ENCODE results near the gene CAPZB.

CAPZB gene

DNA sequence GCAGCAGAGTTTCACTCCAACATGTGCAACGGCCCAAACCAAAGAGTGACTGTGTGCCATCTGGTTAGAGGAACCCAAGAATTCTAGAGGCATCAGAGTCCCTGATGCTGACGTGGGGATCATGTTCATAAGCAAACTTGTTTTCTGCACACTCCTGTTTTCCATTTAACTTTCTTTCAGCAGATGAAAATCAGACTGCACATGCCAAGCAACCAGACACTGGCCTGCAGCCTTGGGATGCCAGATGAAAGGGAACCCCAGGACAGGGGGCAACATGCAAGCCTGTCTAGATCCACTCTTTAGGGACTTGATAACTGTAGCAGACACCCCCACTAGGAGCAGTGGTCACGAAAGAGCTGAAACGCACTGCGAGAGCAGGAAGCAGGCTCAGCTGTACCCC is 116.4 kb downstream of the CAPZB start:
- no peak for DNase-seq (ENCODE audit: low read depth in 3 of 3)

DNA sequence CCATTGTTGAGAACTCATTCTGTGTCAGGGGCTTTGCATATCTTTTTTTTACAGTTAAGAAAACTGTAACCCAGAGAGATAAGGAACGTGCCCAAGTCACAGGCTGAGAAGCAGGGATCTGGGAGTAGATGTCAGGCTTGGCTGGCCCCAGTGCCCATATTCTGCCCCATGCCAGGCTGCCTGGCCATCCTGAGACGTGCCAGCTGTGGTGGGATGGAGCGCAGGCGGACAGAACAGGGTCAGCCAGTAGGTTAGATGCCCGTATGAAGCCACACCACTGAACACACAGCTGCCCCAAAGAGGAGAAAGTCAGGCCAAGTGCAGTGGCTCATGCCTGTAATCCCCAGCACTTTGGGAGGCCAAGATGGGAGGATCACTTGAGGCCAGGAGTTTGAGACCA is 117.3 kb downstream of the CAPZB start:
- DNase-seq (ENCODE audit: low read depth in 3 of 3): no peak

DNA sequence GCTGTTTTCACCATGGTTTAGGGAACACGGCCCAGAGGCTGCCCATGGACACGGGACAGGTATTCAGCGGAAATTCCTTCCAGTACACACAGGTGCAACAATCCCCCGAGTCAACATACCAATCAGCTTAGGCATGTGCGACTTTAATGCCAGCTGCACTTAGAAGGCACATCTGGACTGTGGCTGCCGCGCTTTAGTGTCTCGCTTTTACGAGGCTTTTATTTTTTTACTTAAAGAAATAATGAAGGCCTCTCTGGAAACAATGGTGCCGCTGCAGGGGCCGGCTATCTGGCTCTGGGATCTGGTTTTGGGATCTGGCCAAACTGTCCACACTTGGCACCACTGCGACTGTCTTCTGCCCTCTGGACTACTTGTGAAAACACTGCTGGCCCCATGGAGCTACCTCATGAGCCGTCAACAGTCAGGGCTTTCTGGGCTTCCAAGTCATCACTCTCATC is 117.7 kb downstream of the CAPZB start:
- DNase-seq (ENCODE audit: low read depth in 3 of 3): no peak

DNA sequence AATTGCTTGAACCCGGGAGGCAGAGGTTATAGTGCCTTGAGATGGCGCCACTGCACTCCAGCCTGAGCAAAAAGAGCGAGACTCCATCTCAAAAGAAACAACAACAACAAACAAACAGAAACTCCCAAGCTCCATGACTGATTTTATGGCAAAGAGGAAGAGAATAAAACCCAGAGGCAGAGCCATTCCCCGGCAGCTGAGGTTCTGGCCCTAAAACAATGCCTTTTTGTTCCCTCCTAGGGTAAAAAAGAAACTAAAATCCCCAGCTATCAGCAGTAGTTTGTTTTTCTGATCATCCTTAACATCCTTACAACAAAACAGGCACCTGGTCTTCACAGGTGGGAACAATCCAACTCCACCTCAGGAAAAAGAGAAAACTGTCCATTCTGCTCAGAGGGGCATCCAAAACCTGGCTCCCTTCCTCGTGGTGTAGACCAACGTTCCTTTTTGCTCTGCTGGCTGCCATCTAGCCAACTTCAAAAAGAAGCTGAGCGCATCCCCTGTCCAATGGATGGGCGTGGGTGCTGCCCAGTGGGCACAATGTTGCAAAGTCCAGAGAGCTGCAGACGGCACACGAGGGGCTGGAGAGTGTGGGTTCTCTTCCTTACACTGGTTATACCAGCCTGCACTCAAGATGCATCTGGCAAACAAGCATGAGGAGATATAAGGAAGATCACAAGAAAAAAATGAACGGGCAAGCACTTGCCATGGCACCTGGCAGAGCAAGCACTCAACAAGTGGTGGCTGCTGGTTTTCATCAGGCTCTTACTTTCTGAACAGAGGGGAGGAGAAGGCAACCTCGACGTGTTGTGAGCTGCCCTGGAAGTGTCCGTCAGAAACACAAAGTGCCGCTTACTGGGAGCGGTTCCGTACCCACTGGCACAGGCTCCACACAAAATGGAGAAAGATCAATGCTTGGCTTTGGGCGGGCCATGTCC is 118.5 kb downstream of the CAPZB start:
- DNase-seq (ENCODE audit: low read depth in 3 of 3): no peak

DNA sequence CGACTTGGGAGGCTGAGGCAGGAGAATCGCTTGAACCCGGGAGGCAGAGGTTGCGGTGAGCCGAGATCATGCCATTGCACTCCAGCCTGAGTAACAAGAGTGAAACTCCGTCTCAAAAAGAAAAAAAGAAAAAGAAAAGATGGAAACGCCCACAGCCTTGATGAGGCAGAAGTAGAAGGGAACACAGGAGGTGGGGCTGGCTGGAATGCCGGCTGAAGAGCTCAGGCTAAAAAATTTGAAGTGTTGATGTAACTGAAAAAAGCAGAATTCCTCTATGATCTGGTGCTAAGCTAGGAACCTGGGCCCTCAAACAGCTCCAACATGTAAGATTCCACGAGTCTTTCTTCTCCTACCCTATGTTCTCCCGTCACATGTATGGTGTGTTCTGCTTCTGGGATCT is 119.6 kb downstream of the CAPZB start:
- no peak for DNase-seq (ENCODE audit: low read depth in 3 of 3)

DNA sequence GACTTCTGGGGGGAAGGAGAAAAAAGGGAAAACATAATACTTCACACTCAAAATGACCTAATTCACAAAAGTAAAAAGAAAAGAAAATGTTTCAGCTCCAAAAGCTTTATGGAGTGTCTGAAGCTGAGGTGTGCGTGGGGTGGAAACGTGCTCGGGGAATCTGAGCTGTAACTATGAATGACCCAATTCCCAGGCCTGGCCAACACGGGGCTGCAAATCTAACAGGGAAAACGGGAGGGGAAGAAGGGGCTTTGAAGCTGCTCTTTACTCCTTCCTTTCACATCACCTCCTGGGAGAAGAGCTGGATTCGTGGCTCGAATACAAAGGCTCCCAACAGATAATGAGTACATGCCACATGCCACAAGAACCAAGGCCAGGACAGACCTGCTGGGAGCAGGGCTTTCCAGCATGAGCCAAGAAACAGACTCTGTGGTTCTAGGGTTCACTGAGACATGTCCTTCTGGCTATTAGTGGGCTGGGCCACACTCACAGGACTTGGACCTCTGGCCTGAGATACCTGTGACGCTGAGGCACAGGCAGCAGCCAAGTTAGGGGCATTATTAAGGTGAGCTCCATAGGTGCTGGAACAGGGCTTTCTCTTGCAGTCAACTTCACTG is 121.7 kb downstream of the CAPZB start:
- no peak for DNase-seq (ENCODE audit: low read depth in 3 of 3)

DNA sequence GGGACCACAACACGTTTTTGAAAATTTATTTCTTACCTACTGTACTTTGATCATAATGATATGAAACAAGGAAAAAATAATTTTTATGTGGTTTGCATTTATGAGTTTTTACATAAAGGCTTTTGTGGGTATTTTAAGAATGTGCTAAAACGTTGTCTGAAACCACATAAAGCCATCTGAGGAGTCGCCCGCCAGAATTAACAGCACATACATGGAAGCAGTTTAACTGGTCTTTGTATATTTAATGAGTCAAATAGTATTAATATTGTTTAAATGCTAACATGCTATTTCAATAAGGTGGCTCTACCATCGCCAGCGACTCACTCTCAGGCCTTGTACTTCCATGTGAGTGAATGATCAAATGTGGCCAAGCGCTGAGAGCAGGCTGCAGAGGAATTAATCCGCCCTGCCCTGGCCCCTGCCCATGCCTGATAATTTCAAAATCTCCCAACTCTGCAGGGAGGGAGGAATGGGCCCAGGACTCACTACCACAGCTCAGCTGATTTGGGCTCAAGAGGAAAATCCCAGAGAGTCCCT is 123.7 kb downstream of the CAPZB start:
- no peak for DNase-seq (ENCODE audit: low read depth in 3 of 3)

DNA sequence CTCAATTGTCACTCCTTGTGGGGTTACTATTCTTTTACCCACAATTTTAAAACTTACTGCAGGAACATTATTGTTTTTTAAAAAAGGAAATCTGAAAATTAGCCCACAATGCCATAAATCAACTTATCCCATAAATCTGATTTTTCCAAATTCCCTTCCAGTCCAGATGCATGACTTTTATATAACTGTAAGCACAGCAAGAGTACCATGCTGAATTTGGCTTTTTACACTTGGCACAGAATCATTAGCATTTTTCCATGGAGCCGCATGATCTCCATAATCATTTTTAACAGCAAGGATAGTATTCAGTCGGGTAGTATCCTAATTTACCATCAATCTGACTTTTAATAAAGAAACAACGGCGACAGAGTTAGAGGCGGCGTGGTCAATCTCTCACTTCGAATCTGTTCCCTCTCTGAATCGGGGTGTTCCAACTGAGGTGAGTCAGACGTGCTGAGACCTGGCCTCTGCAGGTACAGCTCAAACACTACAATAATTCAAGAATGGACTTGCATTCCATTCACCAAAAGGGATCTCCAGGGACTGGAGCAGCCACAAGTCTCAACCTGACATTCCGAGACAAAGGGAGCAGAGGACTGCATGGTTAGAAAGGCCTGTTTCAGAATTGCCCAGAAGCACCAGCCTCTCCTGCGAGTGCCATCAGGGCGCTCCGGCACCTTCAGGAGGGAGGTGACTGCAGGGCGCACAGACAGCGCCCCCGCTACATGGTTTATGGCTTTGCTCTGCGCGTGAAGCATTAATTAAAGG is 124.3 kb downstream of the CAPZB start:
- no peak for DNase-seq (ENCODE audit: low read depth in 3 of 3)

DNA sequence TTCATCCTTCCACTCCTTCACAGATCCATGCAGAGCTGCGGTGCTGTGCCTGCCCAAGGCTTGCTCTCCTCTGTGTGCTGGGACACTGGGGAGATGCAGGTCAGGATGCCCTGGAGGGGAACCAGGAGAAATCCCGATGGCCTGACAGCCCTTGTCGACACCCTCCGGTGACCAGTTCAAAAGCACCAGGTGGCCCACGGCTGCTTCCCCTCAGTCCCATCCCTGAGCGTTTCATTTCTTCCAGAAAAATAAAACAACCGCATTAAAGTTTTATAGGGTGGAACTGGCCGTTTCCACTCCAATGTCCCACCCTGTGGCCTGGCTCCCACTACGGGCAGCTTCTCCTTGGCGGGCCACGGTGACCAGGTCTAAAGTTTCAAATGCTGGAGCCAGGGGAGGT is 124.9 kb downstream of the CAPZB start:
- no peak for DNase-seq (ENCODE audit: low read depth in 3 of 3)

DNA sequence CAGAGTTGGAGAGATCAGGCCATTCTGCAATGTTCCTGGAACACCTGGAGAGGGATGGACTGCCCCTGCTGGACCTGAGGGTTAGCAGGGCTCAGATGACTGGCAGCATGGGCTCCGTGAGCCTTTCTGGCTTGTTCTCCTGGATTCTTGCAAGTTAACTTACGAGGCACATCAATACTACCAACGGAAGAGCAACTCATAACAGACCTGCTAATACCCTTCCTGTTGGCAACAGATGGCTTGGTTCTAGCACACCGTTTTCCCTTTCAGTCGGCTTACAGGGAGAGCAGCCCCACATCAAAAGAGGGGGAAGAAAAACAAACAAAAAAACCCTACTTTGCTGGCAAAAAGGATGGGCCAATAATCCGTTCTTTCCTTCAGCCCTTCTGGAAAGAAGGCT is 125.3 kb downstream of the CAPZB start:
- DNase-seq (ENCODE audit: low read depth in 3 of 3): no peak

DNA sequence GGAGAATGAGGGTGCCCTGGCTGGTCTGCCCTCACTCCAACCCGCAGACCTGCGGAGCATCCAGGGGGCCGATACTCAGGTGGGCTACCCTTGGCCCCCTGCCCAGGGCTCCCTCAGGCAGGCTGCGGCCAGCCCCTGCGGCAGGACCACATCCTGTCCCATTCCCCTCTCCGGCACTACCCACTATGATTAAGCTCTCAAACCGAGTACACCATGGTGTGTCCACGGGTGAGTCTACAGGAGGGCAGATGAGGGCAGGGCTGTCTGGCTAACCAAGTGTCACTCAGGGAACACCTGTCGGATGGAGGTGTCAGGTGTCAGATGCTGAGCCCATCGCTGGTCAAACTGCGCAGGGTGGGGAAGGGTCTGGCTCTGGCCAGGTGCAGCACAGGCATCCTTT is 126.0 kb downstream of the CAPZB start:
- DNase-seq (ENCODE audit: low read depth in 3 of 3): no peak

DNA sequence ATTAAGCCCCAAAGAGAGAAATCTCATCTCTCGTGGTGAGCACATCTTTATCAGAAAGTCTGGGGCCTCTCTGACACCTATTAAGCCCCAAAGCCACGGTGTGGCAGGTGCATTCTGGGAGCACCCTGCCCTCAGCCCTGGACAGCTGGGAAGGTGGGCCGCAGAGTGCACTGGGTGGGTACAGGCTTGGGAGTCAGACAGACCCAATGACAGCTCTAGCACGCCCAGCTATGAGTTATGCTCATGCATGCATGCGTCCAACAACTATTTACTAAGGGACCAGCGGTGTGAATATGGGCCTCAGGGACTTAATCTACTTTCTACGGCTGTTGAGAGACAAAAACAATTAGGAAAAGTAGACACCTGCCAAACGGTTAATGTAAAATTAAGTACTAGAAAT is 126.6 kb downstream of the CAPZB start:
- no peak for DNase-seq (ENCODE audit: low read depth in 3 of 3)

DNA sequence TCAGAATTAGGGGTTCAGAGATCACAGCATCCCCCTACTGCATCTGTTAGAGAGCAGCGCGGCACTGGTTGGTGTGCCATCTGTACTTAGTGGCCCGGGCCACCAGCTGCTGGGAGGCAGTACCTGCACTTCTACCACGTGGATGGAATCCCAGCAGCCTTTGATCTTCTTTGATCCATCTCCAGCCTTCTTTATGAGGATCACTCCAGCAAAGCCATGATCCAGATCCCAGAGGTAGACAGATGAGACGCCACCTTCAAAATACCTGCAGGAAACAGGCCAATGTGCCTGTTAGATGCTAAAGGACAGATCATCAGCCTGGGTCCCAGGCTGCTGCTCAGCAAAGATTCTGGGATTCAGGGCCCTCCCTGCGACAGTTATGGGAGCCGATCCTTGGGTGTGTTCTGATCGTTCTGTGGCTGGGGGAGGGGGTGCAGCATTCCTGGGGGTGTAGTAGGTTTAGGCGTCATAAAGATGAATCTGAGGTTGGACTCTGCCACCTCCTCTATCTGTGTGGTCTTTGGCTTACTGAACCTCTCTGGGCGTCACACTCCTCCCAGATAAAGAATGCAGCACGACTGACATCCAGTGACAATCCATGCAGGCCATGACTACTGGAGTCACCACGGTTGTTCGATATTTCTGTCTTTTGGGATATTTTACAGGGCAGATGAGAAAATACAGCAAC is 127.9 kb downstream of the CAPZB start:
- DNase-seq (ENCODE audit: low read depth in 3 of 3): no peak

DNA sequence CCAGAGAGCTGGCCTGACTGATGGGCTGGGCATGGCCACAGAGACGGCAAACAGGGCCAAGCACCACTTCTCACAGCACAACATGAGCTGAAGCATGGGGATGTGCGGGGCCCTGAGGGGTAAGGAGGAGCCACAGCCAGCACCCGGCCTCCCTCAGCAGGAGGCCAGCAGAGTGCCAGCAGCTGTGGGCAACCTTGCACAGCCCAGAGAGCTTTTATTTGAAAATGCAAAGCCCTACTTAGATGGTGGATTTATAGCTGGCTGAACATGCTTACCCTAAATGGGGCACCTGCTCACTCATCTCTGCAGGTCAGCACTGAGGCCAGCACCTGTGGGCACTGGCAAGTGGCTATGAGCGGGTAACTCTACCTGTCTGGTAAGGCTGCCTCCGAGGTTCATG is 129.1 kb downstream of the CAPZB start:
- DNase-seq (ENCODE audit: low read depth in 3 of 3): no peak

DNA sequence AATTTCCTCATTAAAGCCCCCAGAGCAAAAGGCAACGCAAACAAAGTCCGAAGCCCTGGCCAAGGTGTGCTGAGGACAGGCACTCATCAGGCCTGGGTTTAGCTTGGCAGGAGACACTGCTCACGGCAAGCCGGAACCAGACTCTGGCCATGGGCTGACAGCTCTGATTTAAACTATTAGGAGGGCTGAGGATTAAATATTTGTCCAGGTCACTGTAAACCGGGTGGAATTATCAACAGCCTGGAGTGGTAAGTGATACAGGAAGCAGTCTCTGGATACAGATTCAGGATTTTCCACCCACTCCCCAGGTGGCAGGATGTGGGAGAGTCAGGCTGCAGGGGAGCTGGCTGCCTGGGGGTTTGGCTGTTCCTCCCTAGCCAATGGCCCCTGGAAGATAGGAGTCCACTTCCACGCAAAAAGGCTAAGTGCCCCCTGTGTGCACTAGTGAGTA is 130.8 kb downstream of the CAPZB start:
- no peak for DNase-seq (ENCODE audit: low read depth in 3 of 3)

DNA sequence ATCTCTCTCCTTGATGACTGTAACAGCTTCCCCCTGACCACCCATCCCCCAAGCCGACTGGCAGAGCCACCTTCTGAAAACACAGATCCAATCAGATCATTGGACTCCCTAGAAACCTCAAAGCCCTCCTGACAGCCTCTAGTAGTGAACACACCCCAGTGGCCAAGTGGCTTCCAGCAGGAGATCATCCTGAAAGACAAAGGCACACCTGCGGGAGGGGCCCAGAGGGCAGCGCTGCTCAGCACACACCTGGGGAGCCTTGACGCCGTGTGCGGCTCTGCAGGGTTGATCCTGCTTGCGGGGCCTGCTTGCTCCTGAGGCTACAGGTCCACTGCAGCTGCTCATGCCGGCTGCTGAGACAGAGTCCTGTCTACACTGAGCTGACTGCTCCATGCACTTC is 131.7 kb downstream of the CAPZB start:
- DNase-seq (ENCODE audit: low read depth in 3 of 3): no peak

DNA sequence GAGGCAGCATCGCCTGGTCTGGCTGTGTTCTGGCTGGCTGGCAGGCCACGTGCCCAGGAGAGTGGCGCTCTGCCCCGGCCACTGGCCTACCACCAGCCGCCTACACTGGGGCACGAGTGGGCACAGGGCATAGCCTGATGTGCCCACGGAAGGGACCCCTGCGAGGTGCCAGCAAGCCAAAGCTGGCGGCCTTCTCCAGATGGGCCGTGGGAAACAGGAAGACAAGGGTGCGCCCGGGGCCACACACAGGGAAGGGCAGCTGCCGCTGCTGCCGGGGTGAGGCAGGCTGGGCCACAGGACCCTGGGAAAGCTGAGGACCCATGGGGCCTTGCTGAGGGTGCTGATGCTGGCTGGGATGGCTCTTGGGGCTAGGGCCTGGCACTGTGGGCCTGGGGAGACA is 132.5 kb downstream of the CAPZB start:
- no peak for DNase-seq (ENCODE audit: low read depth in 3 of 3)

DNA sequence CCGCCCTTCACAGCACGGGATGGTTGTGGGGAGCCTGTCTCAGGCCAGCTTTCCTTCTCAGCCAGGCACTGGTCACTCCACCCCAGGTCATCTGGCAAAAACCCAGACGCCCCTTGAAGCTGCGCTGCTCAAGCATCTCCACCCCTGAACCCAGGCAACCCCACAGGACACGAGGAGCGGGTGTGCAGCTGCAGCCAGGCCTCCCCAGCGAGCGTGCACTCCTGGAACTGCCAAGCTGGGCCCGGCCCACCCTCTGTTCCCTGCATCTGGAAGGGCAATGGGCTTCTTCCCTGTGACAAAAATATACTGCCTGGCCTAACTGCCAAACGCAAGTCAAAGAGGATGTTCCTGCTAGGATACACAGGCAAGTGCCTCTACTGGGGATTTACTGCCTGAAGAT is 133.5 kb downstream of the CAPZB start:
- DNase-seq (ENCODE audit: low read depth in 3 of 3): no peak

DNA sequence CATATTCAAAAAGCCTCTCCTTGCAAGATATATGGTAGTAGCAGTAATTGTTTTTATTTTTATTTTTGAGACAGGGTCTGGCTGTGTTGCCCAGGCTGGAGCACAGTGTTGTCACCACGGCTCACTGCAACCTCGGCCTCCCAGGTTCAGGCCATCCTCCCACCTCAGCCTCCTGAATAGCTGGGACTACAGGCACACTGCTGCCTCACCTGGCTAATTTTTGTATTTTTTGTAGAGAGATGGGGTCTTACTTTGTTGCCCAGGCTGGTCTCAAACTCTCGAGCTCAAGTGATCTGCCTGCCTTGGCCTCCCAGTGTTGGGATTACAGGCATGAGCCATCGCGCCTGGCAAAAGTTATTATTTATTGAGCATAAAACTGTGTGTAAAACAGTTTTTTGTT is 134.8 kb downstream of the CAPZB start:
- no peak for DNase-seq (ENCODE audit: low read depth in 3 of 3)

DNA sequence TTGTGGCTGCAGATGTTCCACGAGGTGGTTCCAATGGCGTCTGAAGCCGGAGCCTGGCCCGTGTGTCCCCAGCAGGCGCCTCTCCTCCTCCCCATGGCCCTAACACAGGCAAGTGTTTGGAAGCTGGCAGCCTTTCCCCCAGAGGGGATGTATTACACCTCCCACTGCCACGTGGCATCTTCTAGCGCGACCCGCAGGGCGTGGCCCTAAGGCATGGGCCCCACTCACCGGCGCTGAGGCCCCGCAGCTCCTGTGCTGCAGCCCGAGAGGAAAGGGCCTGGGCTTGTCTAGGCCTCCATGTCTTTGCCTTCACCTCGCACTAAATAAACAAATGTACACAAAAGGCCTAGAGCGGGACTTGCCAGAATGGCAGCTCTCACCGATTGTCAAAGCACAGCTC is 135.3 kb downstream of the CAPZB start:
- DNase-seq (ENCODE audit: low read depth in 3 of 3): no peak

DNA sequence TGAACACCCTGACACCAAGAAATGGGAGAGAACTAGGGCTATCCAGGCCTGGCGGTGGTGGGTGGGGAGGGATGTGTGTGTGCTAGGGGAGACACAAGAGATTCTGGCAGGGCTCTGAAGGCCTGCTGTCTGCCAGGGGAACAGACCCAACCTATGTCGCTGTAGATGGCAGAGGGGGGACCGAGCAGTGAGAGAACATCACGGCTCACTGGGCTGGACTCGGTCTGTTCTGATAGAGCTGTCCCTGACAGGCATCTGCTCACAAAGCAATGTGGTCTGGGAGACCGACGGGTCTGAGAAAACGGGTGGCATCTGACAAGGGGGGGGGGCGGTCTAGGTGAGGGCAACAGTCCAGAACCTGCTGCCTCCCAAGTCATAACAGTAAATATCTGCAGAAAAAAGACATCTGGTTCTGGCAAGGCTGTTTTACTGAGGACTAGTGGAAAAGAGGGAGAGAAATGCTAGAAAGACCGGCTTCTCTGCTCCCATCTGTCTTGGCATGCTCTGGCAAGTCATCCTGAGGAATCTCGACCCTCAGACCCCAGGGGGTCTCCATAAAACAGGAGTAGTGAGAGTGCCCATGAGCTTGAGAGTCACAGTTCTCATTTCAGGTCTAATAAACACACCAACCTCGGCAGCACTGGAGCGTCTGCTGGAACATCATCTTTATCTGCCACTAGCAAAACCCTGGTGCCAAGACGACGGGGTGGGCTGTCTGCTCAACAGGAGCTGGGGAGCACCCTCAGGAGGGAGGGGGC is 136.7 kb downstream of the CAPZB start:
- no peak for DNase-seq (ENCODE audit: low read depth in 3 of 3)

All from stimulated activated CD4-positive, alpha-beta T cell treated with anti-CD3 and anti-CD28 coated beads, TNF-alpha, amount 100 ng/mL, for 4 hours (primary cell).